Mesenchymal stem cell (in vitro differentiated cells and primary cell): ENCODE measurements around the gene TMOD2.

Experiments used
- DNase-seq: peaks from one replicate; pipeline ENCODE4 v3.0.0-alpha.2; 2013
- H2AFZ ChIP-seq: one replicate; pipeline ENCODE4 v1.6.1; 2013; ENCODE audit warnings: low read depth, mild to moderate bottlenecking, control low read depth, inconsistent platforms, low read length, moderate library complexity
- H2AK5ac ChIP-seq: 2 replicates; pipeline ENCODE4 v1.6.1; 2013; ENCODE audit warnings: low read length, moderate library complexity, mild to moderate bottlenecking, inconsistent platforms; ENCODE audit not compliant: severe bottlenecking
- H2BK120ac ChIP-seq: one replicate; pipeline ENCODE4 v1.6.1; 2013; ENCODE audit warnings: low read depth, mild to moderate bottlenecking, inconsistent platforms, low read length, moderate library complexity
- H2BK12ac ChIP-seq, 2 experiments: one replicate each; pipeline ENCODE4 v1.6.1; 2013; ENCODE audit warnings: inconsistent platforms in 2 of 2, low read length in 2 of 2, mild to moderate bottlenecking in 2 of 2, moderate library complexity in 2 of 2, control low read depth in 1 of 2
- H2BK15ac ChIP-seq: one replicate; pipeline ENCODE4 v1.6.1; 2013; ENCODE audit warnings: mild to moderate bottlenecking, low read depth, inconsistent platforms; ENCODE audit not compliant: poor library complexity, severe bottlenecking
- H2BK5ac ChIP-seq: 2 replicates; pipeline ENCODE4 v1.6.1; 2013; ENCODE audit warnings: low read depth, mild to moderate bottlenecking, low read length, control low read depth, inconsistent platforms; ENCODE audit not compliant: poor library complexity, severe bottlenecking
- H3K14ac ChIP-seq, 2 experiments: one replicate each; pipeline ENCODE4 v1.6.1; 2013; ENCODE audit warnings: inconsistent platforms in 2 of 2, low read length in 2 of 2, control low read depth in 1 of 2, mild to moderate bottlenecking in 1 of 2, moderate library complexity in 1 of 2
- H3K18ac ChIP-seq, 2 experiments: one replicate each; pipeline ENCODE4 v1.6.1; 2013; ENCODE audit warnings: inconsistent platforms in 2 of 2, low read length in 2 of 2, control low read depth in 1 of 2, low read depth in 1 of 2, mild to moderate bottlenecking in 1 of 2
- H3K23ac ChIP-seq, 2 experiments: one replicate each; pipeline ENCODE4 v1.6.1; 2013; ENCODE audit warnings: inconsistent platforms in 2 of 2, low read length in 2 of 2, mild to moderate bottlenecking in 2 of 2, moderate library complexity in 2 of 2, control low read depth in 1 of 2
- H3K27ac ChIP-seq: 2 replicates; pipeline ENCODE4 v1.5.1; 2013; ENCODE audit warnings: mild to moderate bottlenecking, moderate library complexity, low read length, control low read depth, inconsistent platforms; ENCODE audit not compliant: poor library complexity, severe bottlenecking
- H3K27me3 ChIP-seq, 2 experiments: 2 replicates each; pipeline versions ENCODE4 v1.6.1 to v1.7.0; 2013; ENCODE audit warnings: low read length in 2 of 2, mild to moderate bottlenecking in 2 of 2, moderate library complexity in 2 of 2, control low read depth in 1 of 2, inconsistent platforms in 1 of 2; ENCODE audit not compliant: control insufficient read depth in 1 of 2, insufficient read depth in 1 of 2
- H3K36me3 ChIP-seq, 2 experiments: 2 replicates each; pipeline versions ENCODE4 v1.6.1 to v1.7.0; 2013; ENCODE audit warnings: low read length in 2 of 2, control low read depth in 1 of 2, inconsistent platforms in 1 of 2, low read depth in 1 of 2, mild to moderate bottlenecking in 1 of 2; ENCODE audit not compliant: insufficient read depth in 2 of 2, control insufficient read depth in 1 of 2
- H3K4ac ChIP-seq, 2 experiments: one replicate each; pipeline ENCODE4 v1.6.1; 2013; ENCODE audit warnings: inconsistent platforms in 2 of 2, low read length in 2 of 2, mild to moderate bottlenecking in 2 of 2, moderate library complexity in 2 of 2, control low read depth in 1 of 2, low read depth in 1 of 2
- H3K4me1 ChIP-seq: 2 replicates; pipeline ENCODE4 v1.6.1; 2013; ENCODE audit warnings: low read depth, low read length, control low read depth; ENCODE audit not compliant: control insufficient read depth, insufficient read depth
- H3K4me2 ChIP-seq: 2 replicates; pipeline ENCODE4 v1.6.1; 2013; ENCODE audit warnings: low read length, mild to moderate bottlenecking, inconsistent platforms; ENCODE audit not compliant: poor library complexity, severe bottlenecking
- H3K4me3 ChIP-seq, 2 experiments: 2 replicates each; pipeline versions ENCODE4 v1.5.1 to v1.7.0; 2013; ENCODE audit warnings: low read length in 2 of 2, mild to moderate bottlenecking in 2 of 2, control low read depth in 1 of 2, low read depth in 1 of 2; ENCODE audit not compliant: insufficient read depth in 1 of 2
- H3K79me1 ChIP-seq: replicated peaks from 2 replicates; pipeline ENCODE4 v1.6.1; 2013; ENCODE audit warnings: mild to moderate bottlenecking, control low read depth, low read length, inconsistent platforms; ENCODE audit not compliant: poor library complexity, severe bottlenecking
- H3K9ac ChIP-seq: 2 replicates; pipeline ENCODE4 v1.7.0; 2013; ENCODE audit warnings: mild to moderate bottlenecking, low read length, moderate library complexity
- H3K9me3 ChIP-seq: 2 replicates; pipeline ENCODE4 v1.7.0; 2013; ENCODE audit warnings: mild to moderate bottlenecking, low read length; ENCODE audit not compliant: control insufficient read depth
- H4K8ac ChIP-seq: one replicate; pipeline ENCODE4 v1.6.1; 2013; ENCODE audit warnings: inconsistent platforms, mild to moderate bottlenecking, low read length, moderate library complexity
- H4K91ac ChIP-seq: one replicate; pipeline ENCODE4 v1.6.1; 2013; ENCODE audit warnings: mild to moderate bottlenecking, low read length, inconsistent platforms
- WGBS: methylation state at CpG from one replicate; pipeline ENCODE4 v1.1.7; 2013; ENCODE audit warnings: mixed read lengths; 5-methylcytosine and 5-hydroxymethylcytosine counted together

TMOD2 gene

DNA sequence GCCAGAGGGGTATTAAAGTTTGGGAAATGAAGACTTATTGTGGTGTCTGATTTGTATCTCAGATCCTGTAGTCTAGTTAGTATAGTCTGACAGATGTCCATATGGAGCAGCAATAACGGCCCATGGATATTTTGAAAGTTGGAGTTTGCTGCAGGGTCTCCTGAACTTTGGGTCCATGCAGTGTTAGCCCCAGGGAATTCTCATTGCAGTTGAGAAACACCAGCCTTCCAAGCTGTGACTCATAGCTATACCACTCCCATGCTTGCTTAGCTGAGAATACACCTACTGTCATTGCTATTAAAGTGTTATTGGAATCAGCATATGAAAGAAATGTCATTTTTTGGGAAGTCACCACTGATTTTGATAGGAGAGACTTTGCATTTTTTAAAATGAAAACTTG lies 29.2 kb downstream of the TMOD2 start:
- Histone ChIP-seq H3K27me3 (no peaks in the 10 kb centered on the region), H3K4me3 (no peak overlapping the region), H3K79me1 (no peaks in the 10 kb centered on the region), H3K23ac (no peak overlapping the region), H3K18ac (no peak overlapping the region), H3K9me3 (peaks cover 5% of the 10 kb centered on the region), H3K27ac (no peak overlapping the region), H3K4me2 (no peak overlapping the region), H3K14ac (no peak overlapping the region), H2AFZ (no peak overlapping the region), H4K8ac (no peak overlapping the region), H2BK5ac (no peak overlapping the region), H2BK15ac (no peak overlapping the region), H3K9ac (no peak overlapping the region), H3K4ac (no peak overlapping the region), H2BK12ac (no peak overlapping the region), H3K36me3 (peaks cover 0 to 46% of the 10 kb centered on the region in 2 experiments), H4K91ac (no peak overlapping the region), H2AK5ac (no peak overlapping the region), H2BK120ac (no peak overlapping the region), H3K4me1 (no peaks in the 10 kb centered on the region)
- WGBS: 83% methylated on average over 1 of the region's 1 CpG
- DNase-seq: peak; percentile 21

DNA sequence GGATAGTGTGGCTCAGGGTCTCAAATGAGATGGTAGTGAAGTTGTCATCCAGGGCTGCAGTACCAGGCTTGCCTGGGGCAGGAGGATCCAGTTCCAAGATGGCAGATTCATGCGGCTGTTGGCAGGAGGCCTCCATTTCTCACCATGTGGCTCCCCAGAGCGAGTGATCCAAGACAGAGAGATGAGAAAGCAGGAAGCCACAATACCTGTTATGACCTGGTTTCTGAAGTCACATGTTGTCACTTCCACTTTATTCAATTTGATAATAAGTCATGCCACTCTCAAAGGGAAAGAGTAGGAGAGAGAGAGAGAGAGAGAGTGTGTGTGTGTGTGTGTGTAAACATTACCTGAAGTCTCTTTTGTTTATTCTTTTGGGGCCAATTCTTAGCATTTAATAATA lies 30.1 kb downstream of the TMOD2 start:
- Histone ChIP-seq H2AFZ (no peak overlapping the region), H3K27ac (no peak overlapping the region), H3K9ac (no peak overlapping the region), H3K9me3 (peaks cover 5% of the 10 kb centered on the region), H3K4me2 (no peak overlapping the region), H3K14ac (no peak overlapping the region), H2AK5ac (no peak overlapping the region), H2BK15ac (no peak overlapping the region), H3K27me3 (no peaks in the 10 kb centered on the region), H3K4me3 (no peak overlapping the region), H3K23ac (no peak overlapping the region), H2BK120ac (no peak overlapping the region), H4K91ac (no peak overlapping the region), H2BK12ac (no peak overlapping the region), H3K36me3 (peaks cover 0 to 49% of the 10 kb centered on the region in 2 experiments), H3K79me1 (no peaks in the 10 kb centered on the region), H2BK5ac (no peak overlapping the region), H3K4ac (no peak overlapping the region), H4K8ac (no peak overlapping the region), H3K18ac (no peak overlapping the region), H3K4me1 (no peaks in the 10 kb centered on the region)
- no peak for DNase-seq
- WGBS: 69% methylated on average over 2 of the region's 2 CpGs

DNA sequence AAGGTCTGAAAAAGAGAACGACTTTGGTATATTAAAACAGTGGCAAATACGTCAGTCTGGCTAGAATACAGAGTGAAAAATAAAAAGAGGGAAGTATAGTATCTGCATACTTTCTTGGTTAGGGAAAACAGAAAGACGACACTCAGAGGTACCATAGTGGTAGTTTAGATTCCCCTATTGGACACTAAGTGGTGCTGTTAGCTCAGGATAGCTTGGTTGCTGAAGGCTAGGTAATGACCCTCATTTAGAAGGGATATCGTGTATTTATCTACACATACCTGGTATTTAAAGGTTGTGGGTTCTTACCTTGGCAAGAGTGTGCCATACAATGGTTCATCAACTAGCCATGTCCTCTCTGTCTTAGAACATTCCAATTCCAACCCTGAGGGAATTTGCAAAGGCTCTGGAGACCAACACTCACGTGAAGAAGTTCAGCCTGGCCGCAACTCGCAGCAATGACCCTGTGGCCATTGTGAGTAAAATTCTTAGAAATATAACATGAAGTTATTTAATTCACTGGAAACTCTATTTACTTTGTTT lies 31.0 kb downstream of the TMOD2 start:
- Histone ChIP-seq H3K4me1 (no peaks in the 10 kb centered on the region), H3K14ac (no peak overlapping the region), H3K4me3 (no peak overlapping the region), H2BK15ac (no peak overlapping the region), H3K4ac (no peak overlapping the region), H3K4me2 (no peak overlapping the region), H3K27me3 (no peaks in the 10 kb centered on the region), H2AK5ac (no peak overlapping the region), H2BK120ac (no peak overlapping the region), H3K27ac (no peak overlapping the region), H2AFZ (no peak overlapping the region), H3K79me1 (no peaks in the 10 kb centered on the region), H3K9ac (no peak overlapping the region), H3K23ac (no peak overlapping the region), H2BK5ac (no peak overlapping the region), H3K9me3 (peaks cover 5% of the 10 kb centered on the region), H4K91ac (no peak overlapping the region), H3K18ac (no peak overlapping the region), H2BK12ac (no peak overlapping the region), H4K8ac (no peak overlapping the region), H3K36me3 (peaks cover 0 to 54% of the 10 kb centered on the region in 2 experiments)
- WGBS: 63% methylated on average over 4 of the region's 7 CpGs
- no peak for DNase-seq

DNA sequence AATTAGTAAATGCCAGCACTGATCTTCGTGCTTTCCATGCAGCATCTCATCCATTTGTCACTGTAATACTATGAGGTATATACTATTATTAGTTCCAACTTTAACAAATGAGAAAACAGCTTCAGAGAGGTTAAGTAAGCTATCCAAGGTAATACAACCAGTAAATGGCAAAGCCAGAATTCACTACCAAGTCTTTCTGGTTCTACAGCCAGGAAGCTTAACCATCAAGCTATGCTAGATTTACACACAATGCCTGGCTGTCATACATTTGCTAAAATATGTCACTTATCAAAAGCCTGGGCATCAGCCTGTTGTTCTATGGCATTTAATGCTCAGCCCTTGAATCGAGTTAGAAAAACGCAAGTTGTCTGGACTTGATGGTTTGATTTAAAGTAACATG lies 32.6 kb downstream of the TMOD2 start:
- H4K91ac ChIP-seq: no peak overlapping the region
- 100% methylated on average over 2 of the region's 3 CpGs for WGBS
- peaks cover 0 to 60% of the 10 kb centered on the region in 2 experiments for H3K36me3 ChIP-seq
- H3K79me1 ChIP-seq: no peaks in the 10 kb centered on the region
- no peak overlapping the region for H4K8ac ChIP-seq
- no peak overlapping the region for H2BK12ac ChIP-seq
- H3K9me3 ChIP-seq: peaks cover 5% of the 10 kb centered on the region
- no peak overlapping the region for H2AK5ac ChIP-seq
- H2BK5ac ChIP-seq: no peak overlapping the region
- no peak overlapping the region for H3K23ac ChIP-seq
- H3K14ac ChIP-seq: no peak overlapping the region
- no peak overlapping the region for H3K9ac ChIP-seq
- no peak overlapping the region for H3K27ac ChIP-seq
- no peak overlapping the region for H3K4me3 ChIP-seq
- no peak overlapping the region for H3K4ac ChIP-seq
- H2AFZ ChIP-seq: no peak overlapping the region
- no peak for DNase-seq
- H2BK120ac ChIP-seq: no peak overlapping the region
- no peaks in the 10 kb centered on the region for H3K27me3 ChIP-seq
- H3K18ac ChIP-seq: no peak overlapping the region
- H3K4me2 ChIP-seq: no peak overlapping the region
- H2BK15ac ChIP-seq: no peak overlapping the region
- H3K4me1 ChIP-seq: no peaks in the 10 kb centered on the region
